GM23338 (cell line): ENCODE results near the gene FTCD.

Experiments
- CREB1 ChIP-seq: fragments of 250-450 bp; sonication (Bioruptor Pico); IDR thresholded peaks from 2 replicates; pipeline ENCODE4 v1.5.0; 2020; ENCODE audit warnings: low read depth, mild to moderate bottlenecking, moderate library complexity
- EZH2 ChIP-seq: fragments of 200-600 bp; sonication (generic); IDR thresholded peaks from one replicate; pipeline ENCODE4 v1.8.0; 2017; ENCODE audit warnings: antibody characterized with exemption, mild to moderate bottlenecking, low read depth; ENCODE audit not compliant: unreplicated experiment
- EZH2phosphoT487 ChIP-seq: fragments of 200-600 bp; sonication (generic); IDR thresholded peaks from one replicate; pipeline ENCODE4 v1.8.1; 2018; ENCODE audit warnings: antibody characterized with exemption; ENCODE audit not compliant: unreplicated experiment
- JUNB ChIP-seq: IDR thresholded peaks from one replicate; pipeline ENCODE4 v1.6.1; 2016; ENCODE audit warnings: antibody characterized with exemption; ENCODE audit not compliant: unreplicated experiment
- NANOG ChIP-seq: IDR thresholded peaks from 2 replicates; pipeline ENCODE4 v1.6.1; 2016; ENCODE audit warnings: antibody characterized with exemption, borderline replicate concordance
- POLR2AphosphoS5 ChIP-seq: IDR thresholded peaks from 2 replicates; pipeline ENCODE4 v1.6.1; 2016; ENCODE audit warnings: antibody characterized with exemption, low read depth
- STAT1 ChIP-seq: IDR thresholded peaks from one replicate; pipeline ENCODE4 v1.6.1; 2016; ENCODE audit warnings: antibody characterized with exemption; ENCODE audit not compliant: unreplicated experiment
- ZNF462 ChIP-seq: fragments of 250-450 bp; sonication (Bioruptor Pico); IDR thresholded peaks from 2 replicates; pipeline ENCODE4 v1.5.0; 2020; ENCODE audit warnings: mild to moderate bottlenecking, moderate library complexity
- TF ChIP-seq, protein P1 (sequence below), 2 experiments: fragments of 200-600 bp in 1 of 2; sonication (generic) in 1 of 2; conservative IDR thresholded peaks; 2 replicates each; pipeline versions ENCODE4 v1.5.1 to v1.6.1; 2016 to 2017; ENCODE audit warnings: antibody characterized with exemption in 2 of 2, low read depth in 2 of 2, mild to moderate bottlenecking in 2 of 2, moderate library complexity in 1 of 2
- TF ChIP-seq, protein P2 (sequence below): IDR thresholded peaks from one replicate; pipeline ENCODE4 v1.6.1; 2018; ENCODE audit warnings: antibody characterized with exemption; ENCODE audit not compliant: unreplicated experiment
- TF ChIP-seq, protein P3 (sequence below): IDR thresholded peaks from 2 replicates; pipeline ENCODE4 v1.6.1; 2016; ENCODE audit warnings: antibody characterized with exemption

DNA sequence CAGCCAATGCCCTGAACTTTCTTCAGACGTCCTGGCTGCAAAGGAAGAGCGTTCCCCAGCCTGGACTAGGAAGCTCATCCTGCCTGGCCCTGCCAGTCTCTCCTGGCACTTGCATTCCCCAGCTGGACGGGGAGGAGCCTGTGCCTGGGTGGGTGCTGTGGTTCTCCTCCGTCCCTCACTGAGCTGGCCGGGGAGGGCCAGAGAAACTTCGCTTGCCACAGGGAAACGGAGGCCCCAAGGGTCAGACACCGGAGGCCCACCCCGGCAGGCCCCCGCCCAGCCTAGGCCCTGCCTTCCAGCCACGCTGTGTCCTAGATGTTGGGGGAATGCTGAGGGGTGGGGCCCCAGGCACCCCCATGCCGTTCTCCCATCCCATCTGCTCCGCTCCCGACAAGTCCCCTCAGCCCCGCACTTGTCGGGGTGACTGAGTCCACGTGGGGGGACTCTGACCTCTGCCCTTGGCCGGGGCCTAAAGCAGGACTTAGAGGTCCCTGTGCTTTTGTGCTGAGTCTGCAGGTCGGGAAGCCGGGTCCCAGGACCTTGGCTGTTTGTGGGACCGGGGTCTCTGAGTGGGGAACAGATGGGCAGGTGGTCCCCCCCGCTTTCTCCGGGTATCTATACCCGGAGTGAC, 4.8 kb downstream of the FTCD start:
- TF ChIP-seq, protein P1, sequence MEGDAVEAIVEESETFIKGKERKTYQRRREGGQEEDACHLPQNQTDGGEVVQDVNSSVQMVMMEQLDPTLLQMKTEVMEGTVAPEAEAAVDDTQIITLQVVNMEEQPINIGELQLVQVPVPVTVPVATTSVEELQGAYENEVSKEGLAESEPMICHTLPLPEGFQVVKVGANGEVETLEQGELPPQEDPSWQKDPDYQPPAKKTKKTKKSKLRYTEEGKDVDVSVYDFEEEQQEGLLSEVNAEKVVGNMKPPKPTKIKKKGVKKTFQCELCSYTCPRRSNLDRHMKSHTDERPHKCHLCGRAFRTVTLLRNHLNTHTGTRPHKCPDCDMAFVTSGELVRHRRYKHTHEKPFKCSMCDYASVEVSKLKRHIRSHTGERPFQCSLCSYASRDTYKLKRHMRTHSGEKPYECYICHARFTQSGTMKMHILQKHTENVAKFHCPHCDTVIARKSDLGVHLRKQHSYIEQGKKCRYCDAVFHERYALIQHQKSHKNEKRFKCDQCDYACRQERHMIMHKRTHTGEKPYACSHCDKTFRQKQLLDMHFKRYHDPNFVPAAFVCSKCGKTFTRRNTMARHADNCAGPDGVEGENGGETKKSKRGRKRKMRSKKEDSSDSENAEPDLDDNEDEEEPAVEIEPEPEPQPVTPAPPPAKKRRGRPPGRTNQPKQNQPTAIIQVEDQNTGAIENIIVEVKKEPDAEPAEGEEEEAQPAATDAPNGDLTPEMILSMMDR (conservative IDR thresholded peaks at IDR 0.05; ENCODE audit: low read depth in 2 of 2): no peak
- TF ChIP-seq EZH2 (no peak), POLR2AphosphoS5 (no peak), NANOG (no peak), EZH2phosphoT487 (no peak), CREB1 (CRISPR knock-in tag) (no peak), JUNB (no peak), ZNF462 (no peak), STAT1 (no peak)
- TF ChIP-seq, protein P2, sequence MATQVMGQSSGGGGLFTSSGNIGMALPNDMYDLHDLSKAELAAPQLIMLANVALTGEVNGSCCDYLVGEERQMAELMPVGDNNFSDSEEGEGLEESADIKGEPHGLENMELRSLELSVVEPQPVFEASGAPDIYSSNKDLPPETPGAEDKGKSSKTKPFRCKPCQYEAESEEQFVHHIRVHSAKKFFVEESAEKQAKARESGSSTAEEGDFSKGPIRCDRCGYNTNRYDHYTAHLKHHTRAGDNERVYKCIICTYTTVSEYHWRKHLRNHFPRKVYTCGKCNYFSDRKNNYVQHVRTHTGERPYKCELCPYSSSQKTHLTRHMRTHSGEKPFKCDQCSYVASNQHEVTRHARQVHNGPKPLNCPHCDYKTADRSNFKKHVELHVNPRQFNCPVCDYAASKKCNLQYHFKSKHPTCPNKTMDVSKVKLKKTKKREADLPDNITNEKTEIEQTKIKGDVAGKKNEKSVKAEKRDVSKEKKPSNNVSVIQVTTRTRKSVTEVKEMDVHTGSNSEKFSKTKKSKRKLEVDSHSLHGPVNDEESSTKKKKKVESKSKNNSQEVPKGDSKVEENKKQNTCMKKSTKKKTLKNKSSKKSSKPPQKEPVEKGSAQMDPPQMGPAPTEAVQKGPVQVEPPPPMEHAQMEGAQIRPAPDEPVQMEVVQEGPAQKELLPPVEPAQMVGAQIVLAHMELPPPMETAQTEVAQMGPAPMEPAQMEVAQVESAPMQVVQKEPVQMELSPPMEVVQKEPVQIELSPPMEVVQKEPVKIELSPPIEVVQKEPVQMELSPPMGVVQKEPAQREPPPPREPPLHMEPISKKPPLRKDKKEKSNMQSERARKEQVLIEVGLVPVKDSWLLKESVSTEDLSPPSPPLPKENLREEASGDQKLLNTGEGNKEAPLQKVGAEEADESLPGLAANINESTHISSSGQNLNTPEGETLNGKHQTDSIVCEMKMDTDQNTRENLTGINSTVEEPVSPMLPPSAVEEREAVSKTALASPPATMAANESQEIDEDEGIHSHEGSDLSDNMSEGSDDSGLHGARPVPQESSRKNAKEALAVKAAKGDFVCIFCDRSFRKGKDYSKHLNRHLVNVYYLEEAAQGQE: no peak
- TF ChIP-seq, protein P3, sequence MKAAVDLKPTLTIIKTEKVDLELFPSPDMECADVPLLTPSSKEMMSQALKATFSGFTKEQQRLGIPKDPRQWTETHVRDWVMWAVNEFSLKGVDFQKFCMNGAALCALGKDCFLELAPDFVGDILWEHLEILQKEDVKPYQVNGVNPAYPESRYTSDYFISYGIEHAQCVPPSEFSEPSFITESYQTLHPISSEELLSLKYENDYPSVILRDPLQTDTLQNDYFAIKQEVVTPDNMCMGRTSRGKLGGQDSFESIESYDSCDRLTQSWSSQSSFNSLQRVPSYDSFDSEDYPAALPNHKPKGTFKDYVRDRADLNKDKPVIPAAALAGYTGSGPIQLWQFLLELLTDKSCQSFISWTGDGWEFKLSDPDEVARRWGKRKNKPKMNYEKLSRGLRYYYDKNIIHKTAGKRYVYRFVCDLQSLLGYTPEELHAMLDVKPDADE: no peak
